Gastrocnemius medialis (tissue), 4 donors: Measurements from ENCODE around the gene AKAP8.

Experiments used
- CTCF ChIP-seq, 5 experiments: fragments of 450-650 bp in 3 of 5; fragments of 200-600 bp in 2 of 5; sonication (generic) in 2 of 5; IDR thresholded peaks in 4 of 5; conservative IDR thresholded peaks in 1 of 5; 1 replicate in 4 of 5; 2 replicates in 1 of 5; pipeline ENCODE4 v1.5.1; 2016 to 2019; ENCODE audit warnings: antibody characterized with exemption in 5 of 5, mild to moderate bottlenecking in 3 of 5, moderate library complexity in 3 of 5
- POLR2A ChIP-seq, 2 donors: fragments of 450-650 bp; IDR thresholded peaks; one replicate each; pipeline ENCODE4 v1.6.1; 2017; ENCODE audit warnings: antibody characterized with exemption in 2 of 2, mild to moderate bottlenecking in 2 of 2, moderate library complexity in 2 of 2

GRCh38 chr19:15357906-15358305, 21.7 kb downstream of the AKAP8 start:
- TF ChIP-seq CTCF (IDR thresholded peaks at IDR 0.05 in 4 of 5, conservative IDR thresholded peaks at IDR 0.05 in 1 of 5) (no peak), POLR2A (IDR thresholded peaks at IDR 0.05) (no peak)
